ENCODE data around the gene LIN7A. TPM values are rescaled to one million over a fixed set of nuclear protein-coding genes. Genes with fewer than 3 reads are reported as not detected.

Gene LIN7A
- total and polyA plus RNA-seq, 4 donors: 6.0 to 20.6 (median 9.1) TPM

- DNase-seq (ENCODE audit: low spot score): no peak
- 78% methylated on average over 4 of the region's 4 CpGs for WGBS
- Histone ChIP-seq H3K9ac (ENCODE audit: low read depth in 1 of 2, low read length in 2 of 2) (peak overlapping the region in 1 of 2 donors; percentile 48), H3K9me3 (ENCODE audit: control insufficient read depth in 4 of 4, low read length in 3 of 4) (no peaks in the 10 kb centered on the region), H3K36me3 (ENCODE audit: control insufficient read depth in 4 of 4, insufficient read depth in 3 of 4, low read depth in 1 of 4, low read length in 3 of 4) (no peaks in the 10 kb centered on the region), H3K27ac (ENCODE audit: low read depth in 1 of 2, low read length in 2 of 2) (peak overlapping the region; percentile 29 to 36), H3K27me3 (ENCODE audit: control insufficient read depth in 4 of 4, insufficient read depth in 4 of 4, low read length in 3 of 4) (no peaks in the 10 kb centered on the region), H3K4me1 (ENCODE audit: control insufficient read depth in 4 of 4, insufficient read depth in 4 of 4, low read length in 3 of 4) (peaks cover 0 to 5% (median 0%) of the 10 kb centered on the region in 4 donors), H3K4me3 (ENCODE audit: low read depth in 1 of 3, low read length in 3 of 3) (no peak overlapping the region)
- TF ChIP-seq MAX (IDR thresholded peaks at IDR 0.05): no peak
- TF ChIP-seq NR2F2 (IDR thresholded peaks at IDR 0.05): no peak
- TF ChIP-seq HNF4A (conservative IDR thresholded peaks at IDR 0.05): no peak
Observed at GRCh38 chr12:80777587-80777986, 160.1 kb downstream of the LIN7A start.

- H3K4me3 ChIP-seq (ENCODE audit: low read depth in 1 of 3, low read length in 3 of 3): no peak overlapping the region
- H3K36me3 ChIP-seq (ENCODE audit: control insufficient read depth in 4 of 4, insufficient read depth in 3 of 4, low read depth in 1 of 4, low read length in 3 of 4): no peaks in the 10 kb centered on the region
- no peak overlapping the region for H3K27ac ChIP-seq (ENCODE audit: low read depth in 1 of 2, low read length in 2 of 2)
- 90% methylated on average over 2 of the region's 2 CpGs for WGBS
- no peak overlapping the region for H3K9ac ChIP-seq (ENCODE audit: low read depth in 1 of 2, low read length in 2 of 2)
- no peaks in the 10 kb centered on the region for H3K9me3 ChIP-seq (ENCODE audit: control insufficient read depth in 4 of 4, low read length in 3 of 4)
- H3K27me3 ChIP-seq (ENCODE audit: control insufficient read depth in 4 of 4, insufficient read depth in 4 of 4, low read length in 3 of 4): no peaks in the 10 kb centered on the region
- H3K4me1 ChIP-seq (ENCODE audit: control insufficient read depth in 4 of 4, insufficient read depth in 4 of 4, low read length in 3 of 4): peaks cover 0 to 5% (median 0%) of the 10 kb centered on the region in 4 donors
- TF ChIP-seq RXRA (IDR thresholded peaks at IDR 0.05) (no peak), FOXA2 (IDR thresholded peaks at IDR 0.05) (no peak), SP1 (IDR thresholded peaks at IDR 0.05) (no peak), ATF3 (IDR thresholded peaks at IDR 0.05) (no peak), CTCF (IDR thresholded peaks at IDR 0.05; ENCODE audit: low read depth, low read length, missing input control) (no peak), HNF4G (IDR thresholded peaks at IDR 0.05) (no peak), NR2F2 (IDR thresholded peaks at IDR 0.05) (no peak), JUND (IDR thresholded peaks at IDR 0.05) (no peak), TAF1 (conservative IDR thresholded peaks at IDR 0.05) (no peak), MAX (IDR thresholded peaks at IDR 0.05) (no peak), EGR1 (IDR thresholded peaks at IDR 0.05; ENCODE audit: low read depth in 2 of 2) (no peak), HNF4A (conservative IDR thresholded peaks at IDR 0.05) (no peak), GABPA (IDR thresholded peaks at IDR 0.05 in 1 of 2, conservative IDR thresholded peaks at IDR 0.05 in 1 of 2) (no peak)
- DNase-seq (ENCODE audit: low spot score): no peak
Observed at GRCh38 chr12:80776706-80777105, 161.0 kb downstream of the LIN7A start.

GRCh38 chr12:80770958-80771357 lies 166.8 kb downstream of the LIN7A start:
- Histone ChIP-seq H3K27ac (ENCODE audit: low read depth in 1 of 2, low read length in 2 of 2) (no peak overlapping the region), H3K9me3 (ENCODE audit: control insufficient read depth in 4 of 4, low read length in 3 of 4) (no peaks in the 10 kb centered on the region), H3K27me3 (ENCODE audit: control insufficient read depth in 4 of 4, insufficient read depth in 4 of 4, low read length in 3 of 4) (no peaks in the 10 kb centered on the region), H3K4me3 (ENCODE audit: low read depth in 1 of 3, low read length in 3 of 3) (no peak overlapping the region), H3K36me3 (ENCODE audit: control insufficient read depth in 4 of 4, insufficient read depth in 3 of 4, low read depth in 1 of 4, low read length in 3 of 4) (no peaks in the 10 kb centered on the region), H3K9ac (ENCODE audit: low read depth in 1 of 2, low read length in 2 of 2) (no peak overlapping the region), H3K4me1 (ENCODE audit: control insufficient read depth in 4 of 4, insufficient read depth in 4 of 4, low read length in 3 of 4) (no peaks in the 10 kb centered on the region)
- no peak for DNase-seq (ENCODE audit: low spot score)
- 97% methylated on average over 2 of the region's 2 CpGs for WGBS
- TF ChIP-seq RAD21 (IDR thresholded peaks at IDR 0.05): no peak
- no peak for TF ChIP-seq JUND (IDR thresholded peaks at IDR 0.05)
- no peak for TF ChIP-seq NR2F2 (IDR thresholded peaks at IDR 0.05)
- no peak for TF ChIP-seq REST (IDR thresholded peaks at IDR 0.05)
- TF ChIP-seq RXRA (IDR thresholded peaks at IDR 0.05): no peak
